Measurements from ENCODE around the gene ZFAND4.
"Not testable (repeated sequence)": the region's sequence is repeated elsewhere in the genome, so short reads cannot be mapped to it uniquely, and the experiment has no call there.

Gene ZFAND4

GRCh38 chr10:45644527-45644926, 28.0 kb downstream of the ZFAND4 start:
- no peak for DNase-seq (ENCODE audit: low spot score)

- no peak for DNase-seq (ENCODE audit: low spot score)
These were observed 31.6 kb downstream of the ZFAND4 start for GRCh38 chr10:45640941-45641340.

- no peak for DNase-seq (ENCODE audit: low spot score)
These were observed 32.5 kb downstream of the ZFAND4 start for GRCh38 chr10:45640049-45640448.

GRCh38 chr10:45627412-45628048, 45.0 kb downstream of the ZFAND4 start:
- DNase-seq (ENCODE audit: low spot score): no peak

GRCh38 chr10:45625879-45626278, 46.7 kb downstream of the ZFAND4 start:
- no peak for DNase-seq (ENCODE audit: low spot score)

GRCh38 chr10:45624724-45625123, 47.8 kb downstream of the ZFAND4 start:
- DNase-seq (ENCODE audit: low spot score): no peak

GRCh38 chr10:45614869-45615268, 57.7 kb downstream of the ZFAND4 start:
- no peak for DNase-seq (ENCODE audit: low spot score)

GRCh38 chr10:45612741-45613140, 59.8 kb downstream of the ZFAND4 start:
- no peak for DNase-seq (ENCODE audit: low spot score)

GRCh38 chr10:45608052-45608451, 64.5 kb downstream of the ZFAND4 start:
- DNase-seq (ENCODE audit: low spot score): no peak

GRCh38 chr10:45607276-45607675, 65.3 kb downstream of the ZFAND4 start:
- DNase-seq (ENCODE audit: low spot score): no peak

- DNase-seq (ENCODE audit: low spot score): no peak
These were observed 69.7 kb downstream of the ZFAND4 start for GRCh38 chr10:45602836-45603235.

GRCh38 chr10:45602082-45602730, 70.4 kb downstream of the ZFAND4 start:
- no peak for DNase-seq (ENCODE audit: low spot score)

- DNase-seq (ENCODE audit: low spot score): not testable (repeated sequence)
These were observed 71.2 kb downstream of the ZFAND4 start for GRCh38 chr10:45601254-45601930.

- peak; percentile 34 for DNase-seq (ENCODE audit: low spot score)
These were observed 72.0 kb downstream of the ZFAND4 start for GRCh38 chr10:45600337-45601253.

GRCh38 chr10:45599646-45600045, 72.9 kb downstream of the ZFAND4 start:
- no peak for DNase-seq (ENCODE audit: low spot score)

GRCh38 chr10:45599021-45599603, 73.5 kb downstream of the ZFAND4 start:
- DNase-seq (ENCODE audit: low spot score): peak; percentile 13

- no peak for DNase-seq (ENCODE audit: low spot score)
These were observed 76.0 kb downstream of the ZFAND4 start for GRCh38 chr10:45596526-45596925.

- peak; percentile 95 for DNase-seq (ENCODE audit: low spot score)
These were observed 78.1 kb downstream of the ZFAND4 start for GRCh38 chr10:45594276-45595157.

GRCh38 chr10:45593938-45594275, 78.7 kb downstream of the ZFAND4 start:
- DNase-seq (ENCODE audit: low spot score): no peak

- no peak for DNase-seq (ENCODE audit: low spot score)
These were observed 79.6 kb downstream of the ZFAND4 start for GRCh38 chr10:45592926-45593325.

GRCh38 chr10:45592432-45592831, 80.1 kb downstream of the ZFAND4 start:
- DNase-seq (ENCODE audit: low spot score): no peak
